ENCODE data around the gene HOXA7.

DNA sequence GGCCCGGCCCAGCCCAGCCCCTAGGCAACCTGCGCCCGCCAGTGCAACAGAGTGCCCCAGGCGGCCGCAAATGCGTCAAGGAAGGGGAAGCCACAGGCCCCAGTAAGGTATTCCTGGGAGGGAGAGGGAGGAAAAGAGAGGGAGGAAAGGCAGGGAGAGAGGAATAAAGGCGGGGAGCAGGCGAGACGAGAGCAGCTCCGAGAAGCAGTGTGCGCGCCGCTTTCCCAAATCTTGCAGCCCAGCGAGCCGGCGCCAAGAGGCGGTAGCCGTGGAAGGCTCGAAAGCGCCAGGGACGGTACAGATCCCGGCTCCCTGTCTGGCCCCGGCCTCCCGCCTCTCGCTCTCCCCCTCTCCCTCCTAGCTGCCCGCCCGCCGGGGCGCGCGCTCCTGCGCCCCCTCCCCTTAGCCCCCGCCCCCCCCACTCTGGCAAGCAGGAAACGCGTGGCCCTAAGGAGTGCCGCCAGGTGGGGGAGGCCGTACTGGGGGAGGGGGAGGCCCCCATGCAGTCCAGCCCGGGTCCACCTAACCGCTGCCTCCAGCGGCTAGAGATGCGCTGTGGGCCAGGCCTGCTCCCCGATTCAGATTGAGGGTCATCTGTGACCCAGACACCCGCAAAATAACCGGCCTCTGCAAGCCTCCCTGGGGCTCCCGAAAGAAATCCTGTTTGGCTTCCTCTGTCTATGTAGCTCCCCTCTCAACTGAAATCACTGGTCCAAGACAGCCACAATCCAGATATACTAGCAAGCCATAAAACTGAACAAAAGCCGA is 13.4 kb upstream of the HOXA7 start:
- TF ChIP-seq, protein P1, sequence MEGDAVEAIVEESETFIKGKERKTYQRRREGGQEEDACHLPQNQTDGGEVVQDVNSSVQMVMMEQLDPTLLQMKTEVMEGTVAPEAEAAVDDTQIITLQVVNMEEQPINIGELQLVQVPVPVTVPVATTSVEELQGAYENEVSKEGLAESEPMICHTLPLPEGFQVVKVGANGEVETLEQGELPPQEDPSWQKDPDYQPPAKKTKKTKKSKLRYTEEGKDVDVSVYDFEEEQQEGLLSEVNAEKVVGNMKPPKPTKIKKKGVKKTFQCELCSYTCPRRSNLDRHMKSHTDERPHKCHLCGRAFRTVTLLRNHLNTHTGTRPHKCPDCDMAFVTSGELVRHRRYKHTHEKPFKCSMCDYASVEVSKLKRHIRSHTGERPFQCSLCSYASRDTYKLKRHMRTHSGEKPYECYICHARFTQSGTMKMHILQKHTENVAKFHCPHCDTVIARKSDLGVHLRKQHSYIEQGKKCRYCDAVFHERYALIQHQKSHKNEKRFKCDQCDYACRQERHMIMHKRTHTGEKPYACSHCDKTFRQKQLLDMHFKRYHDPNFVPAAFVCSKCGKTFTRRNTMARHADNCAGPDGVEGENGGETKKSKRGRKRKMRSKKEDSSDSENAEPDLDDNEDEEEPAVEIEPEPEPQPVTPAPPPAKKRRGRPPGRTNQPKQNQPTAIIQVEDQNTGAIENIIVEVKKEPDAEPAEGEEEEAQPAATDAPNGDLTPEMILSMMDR (IDR thresholded peaks at IDR 0.05) = no peak
- TF ChIP-seq POLR2A (IDR thresholded peaks at IDR 0.05) = no peak
